HUES6 (cell line): ENCODE results near the gene PSMB2.
A peak's percentile ranks its signal among the peaks of the same experiment; 100 is the strongest.
"Not testable (repeated sequence)": the region's sequence is repeated elsewhere in the genome, so short reads cannot be mapped to it uniquely, and the experiment has no call there.

Experiments
- H3K27ac ChIP-seq: 2 replicates; pipeline ENCODE4 v1.7.0; 2013; ENCODE audit warnings: low read depth, mild to moderate bottlenecking, low read length, inconsistent platforms
- H3K27me3 ChIP-seq: 2 replicates; pipeline ENCODE4 v1.6.1; 2013; ENCODE audit warnings: low read length; ENCODE audit not compliant: control insufficient read depth, insufficient read depth
- H3K36me3 ChIP-seq: 2 replicates; pipeline ENCODE4 v1.6.1; 2013; ENCODE audit warnings: low read length; ENCODE audit not compliant: control insufficient read depth, insufficient read depth
- H3K4me1 ChIP-seq: 2 replicates; pipeline ENCODE4 v1.6.1; 2013; ENCODE audit warnings: low read length; ENCODE audit not compliant: control insufficient read depth, insufficient read depth
- H3K4me3 ChIP-seq: 2 replicates; pipeline ENCODE4 v1.5.1; 2013; ENCODE audit warnings: low read depth, low read length
- H3K9ac ChIP-seq: one replicate; pipeline ENCODE4 v1.6.1; 2013; ENCODE audit warnings: mild to moderate bottlenecking, low read length
- H3K9me3 ChIP-seq: 2 replicates; pipeline ENCODE4 v1.6.1; 2013; ENCODE audit warnings: low read depth, low read length; ENCODE audit not compliant: control insufficient read depth, insufficient read depth

Gene PSMB2

DNA sequence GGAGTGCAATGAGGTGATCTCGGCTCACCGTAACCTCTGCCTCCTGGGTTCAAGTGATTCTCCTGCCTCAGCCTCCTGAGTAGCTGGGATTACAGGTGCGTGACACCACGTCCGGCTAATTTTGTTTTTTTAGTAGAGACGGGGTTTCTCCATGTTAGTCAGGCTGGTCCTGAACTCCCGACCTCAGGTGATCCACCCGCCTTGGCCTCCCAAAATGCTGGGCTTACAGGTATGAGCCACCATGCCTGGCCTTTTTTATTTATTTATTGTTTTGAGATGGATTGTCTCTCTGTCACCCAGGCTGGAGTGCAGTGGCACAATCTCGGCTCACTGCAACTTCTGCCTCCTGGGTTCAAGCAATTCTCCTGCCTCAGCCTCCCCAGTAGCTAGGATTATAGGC is 59.7 kb downstream of the PSMB2 start:
- not testable (repeated sequence) for H3K4me3 ChIP-seq, H3K27ac ChIP-seq, H3K4me1 ChIP-seq, H3K9ac ChIP-seq, H3K9me3 ChIP-seq, H3K36me3 ChIP-seq
- H3K27me3 ChIP-seq, result peaks cover 22% of the 10 kb centered on the region

DNA sequence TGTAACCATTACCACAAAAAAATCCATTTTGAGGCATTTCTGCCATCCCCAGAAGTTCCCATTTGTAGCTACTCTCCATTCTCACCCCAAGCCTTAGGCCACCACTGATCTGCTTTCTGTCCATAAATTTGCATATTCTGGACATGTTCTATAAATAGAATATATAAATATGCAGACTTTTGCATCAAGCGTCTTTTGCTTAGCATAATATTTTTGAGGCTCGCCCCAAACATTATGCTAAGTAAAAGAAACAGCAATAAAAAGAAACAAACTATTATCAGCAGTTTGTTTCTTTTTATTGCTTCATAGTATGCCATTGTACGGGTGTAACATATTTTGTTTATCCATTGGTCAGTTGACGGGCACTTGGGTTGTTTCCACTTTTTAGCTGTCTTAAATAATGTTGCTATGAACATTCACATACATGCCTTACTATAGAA is 60.4 kb downstream of the PSMB2 start:
- Histone ChIP-seq H3K36me3 (no peaks in the 10 kb centered on the region), H3K9me3 (no peaks in the 10 kb centered on the region), H3K4me1 (peaks cover 12% of the 10 kb centered on the region), H3K9ac (no peak overlapping the region), H3K27ac (no peak overlapping the region), H3K27me3 (peaks cover 28% of the 10 kb centered on the region), H3K4me3 (no peak overlapping the region)

DNA sequence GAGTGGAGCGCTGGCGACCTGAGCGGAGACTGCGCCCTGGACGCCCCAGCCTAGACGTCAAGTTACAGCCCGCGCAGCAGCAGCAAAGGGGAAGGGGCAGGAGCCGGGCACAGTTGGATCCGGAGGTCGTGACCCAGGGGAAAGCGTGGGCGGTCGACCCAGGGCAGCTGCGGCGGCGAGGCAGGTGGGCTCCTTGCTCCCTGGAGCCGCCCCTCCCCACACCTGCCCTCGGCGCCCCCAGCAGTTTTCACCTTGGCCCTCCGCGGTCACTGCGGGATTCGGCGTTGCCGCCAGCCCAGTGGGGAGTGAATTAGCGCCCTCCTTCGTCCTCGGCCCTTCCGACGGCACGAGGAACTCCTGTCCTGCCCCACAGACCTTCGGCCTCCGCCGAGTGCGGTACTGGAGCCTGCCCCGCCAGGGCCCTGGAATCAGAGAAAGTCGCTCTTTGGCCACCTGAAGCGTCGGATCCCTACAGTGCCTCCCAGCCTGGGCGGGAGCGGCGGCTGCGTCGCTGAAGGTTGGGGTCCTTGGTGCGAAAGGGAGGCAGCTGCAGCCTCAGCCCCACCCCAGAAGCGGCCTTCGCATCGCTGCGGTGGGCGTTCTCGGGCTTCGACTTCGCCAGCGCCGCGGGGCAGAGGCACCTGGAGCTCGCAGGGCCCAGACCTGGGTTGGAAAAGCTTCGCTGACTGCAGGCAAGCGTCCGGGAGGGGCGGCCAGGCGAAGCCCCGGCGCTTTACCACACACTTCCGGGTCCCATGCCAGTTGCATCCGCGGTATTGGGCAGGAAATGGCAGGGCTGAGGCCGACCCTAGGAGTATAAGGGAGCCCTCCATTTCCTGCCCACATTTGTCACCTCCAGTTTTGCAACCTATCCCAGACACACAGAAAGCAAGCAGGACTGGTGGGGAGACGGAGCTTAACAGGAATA is 64.0 kb downstream of the PSMB2 start:
- H3K4me3 ChIP-seq, result peak overlapping the region; percentile 72

DNA sequence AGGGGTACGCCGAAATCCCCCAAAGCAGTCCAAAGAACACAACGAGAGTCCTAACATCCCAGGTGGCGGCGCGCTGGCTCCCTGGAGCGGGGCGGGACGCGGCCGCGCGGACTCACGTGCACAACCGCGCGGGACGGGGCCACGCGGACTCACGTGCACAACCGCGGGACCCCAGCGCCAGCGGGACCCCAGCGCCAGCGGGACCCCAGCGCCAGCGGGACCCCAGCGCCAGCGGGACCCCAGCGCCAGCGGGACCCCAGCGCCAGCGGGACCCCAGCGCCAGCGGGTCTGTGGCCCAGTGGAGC is 64.6 kb downstream of the PSMB2 start:
- not testable (repeated sequence) for H3K36me3 ChIP-seq, H3K27ac ChIP-seq, H3K9ac ChIP-seq, H3K9me3 ChIP-seq
- Histone ChIP-seq H3K4me3 (peak overlapping the region; percentile 72), H3K4me1 (peaks cover 34% of the 10 kb centered on the region), H3K27me3 (peaks cover 71% of the 10 kb centered on the region)

More for the DNA sequence above, 64.0 kb downstream of the PSMB2 start:
- Histone ChIP-seq H3K27me3 (peaks cover 65% of the 10 kb centered on the region), H3K36me3 (no peaks in the 10 kb centered on the region), H3K4me1 (peaks cover 34% of the 10 kb centered on the region), H3K27ac (no peak overlapping the region), H3K9ac (peak overlapping the region; percentile 45), H3K9me3 (no peaks in the 10 kb centered on the region)

DNA sequence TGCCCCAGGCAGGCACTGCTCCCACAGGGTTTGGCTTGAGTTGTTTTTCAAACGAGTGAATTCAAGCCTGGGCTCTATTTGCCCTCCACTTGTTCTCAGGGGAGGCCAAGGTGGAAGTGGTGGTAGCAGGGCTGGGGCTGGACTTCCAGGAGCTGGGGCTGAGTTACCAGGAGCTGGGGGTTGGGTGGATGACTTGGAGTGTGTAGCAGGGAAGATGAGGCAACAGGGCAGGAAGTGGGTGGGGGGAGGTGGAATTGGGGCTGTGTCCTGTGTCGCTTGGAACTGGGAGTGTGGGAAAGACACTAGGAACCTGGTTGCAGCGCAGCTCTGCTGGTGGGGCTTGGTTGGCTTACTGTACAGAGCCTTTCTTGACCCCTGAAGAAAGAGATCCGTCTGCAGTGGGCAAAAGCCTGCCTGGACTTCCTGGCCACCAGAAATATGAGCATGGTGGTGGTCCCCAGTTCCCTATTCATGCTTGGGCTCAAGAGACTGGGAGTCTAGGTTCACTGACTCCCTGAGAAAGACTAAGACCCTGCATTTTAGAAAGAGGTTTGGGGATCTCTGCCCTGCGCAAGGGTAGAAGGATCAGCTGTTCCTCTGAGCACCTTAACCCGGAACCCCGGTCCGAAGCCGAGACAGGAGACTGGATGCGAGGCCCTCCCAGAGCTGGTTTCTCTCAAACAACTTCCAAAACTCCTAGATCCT is 65.1 kb downstream of the PSMB2 start:
- Histone ChIP-seq H3K36me3 (no peaks in the 10 kb centered on the region), H3K27ac (no peak overlapping the region), H3K27me3 (peaks cover 76% of the 10 kb centered on the region), H3K9me3 (no peaks in the 10 kb centered on the region), H3K4me1 (peaks cover 34% of the 10 kb centered on the region), H3K9ac (no peak overlapping the region), H3K4me3 (peak overlapping the region; percentile 30; the same call in 1 of the 2 replicates)

DNA sequence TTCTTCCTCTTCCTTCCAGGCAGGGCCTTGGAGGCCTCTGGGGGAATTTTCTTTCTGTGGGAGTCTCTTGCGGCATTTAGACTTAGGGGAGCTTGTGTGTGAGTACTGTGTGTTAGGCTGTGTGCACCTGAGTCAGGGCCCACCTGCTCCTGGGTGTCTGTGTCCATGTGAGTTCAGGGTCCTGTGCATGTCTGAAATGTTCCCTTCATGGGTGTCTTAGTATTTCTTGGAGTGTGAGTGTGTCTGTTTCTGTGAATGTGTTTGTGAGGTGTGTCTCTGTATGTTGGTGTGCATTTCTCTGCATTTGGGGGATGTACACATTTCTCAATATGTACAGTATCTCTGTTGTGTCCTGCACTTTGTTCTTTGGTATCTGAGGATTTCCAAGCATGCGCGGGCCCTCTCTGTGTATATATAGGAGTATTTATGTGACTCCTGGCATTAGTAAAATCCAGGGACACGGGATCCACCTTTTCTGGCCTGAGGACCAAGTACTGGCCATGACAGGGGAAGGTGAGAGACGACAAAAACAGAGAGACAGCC is 65.8 kb downstream of the PSMB2 start:
- Histone ChIP-seq H3K9me3 (no peaks in the 10 kb centered on the region), H3K27ac (no peak overlapping the region), H3K9ac (no peak overlapping the region), H3K27me3 (peaks cover 82% of the 10 kb centered on the region), H3K36me3 (no peaks in the 10 kb centered on the region), H3K4me1 (peaks cover 34% of the 10 kb centered on the region), H3K4me3 (no peak overlapping the region)

DNA sequence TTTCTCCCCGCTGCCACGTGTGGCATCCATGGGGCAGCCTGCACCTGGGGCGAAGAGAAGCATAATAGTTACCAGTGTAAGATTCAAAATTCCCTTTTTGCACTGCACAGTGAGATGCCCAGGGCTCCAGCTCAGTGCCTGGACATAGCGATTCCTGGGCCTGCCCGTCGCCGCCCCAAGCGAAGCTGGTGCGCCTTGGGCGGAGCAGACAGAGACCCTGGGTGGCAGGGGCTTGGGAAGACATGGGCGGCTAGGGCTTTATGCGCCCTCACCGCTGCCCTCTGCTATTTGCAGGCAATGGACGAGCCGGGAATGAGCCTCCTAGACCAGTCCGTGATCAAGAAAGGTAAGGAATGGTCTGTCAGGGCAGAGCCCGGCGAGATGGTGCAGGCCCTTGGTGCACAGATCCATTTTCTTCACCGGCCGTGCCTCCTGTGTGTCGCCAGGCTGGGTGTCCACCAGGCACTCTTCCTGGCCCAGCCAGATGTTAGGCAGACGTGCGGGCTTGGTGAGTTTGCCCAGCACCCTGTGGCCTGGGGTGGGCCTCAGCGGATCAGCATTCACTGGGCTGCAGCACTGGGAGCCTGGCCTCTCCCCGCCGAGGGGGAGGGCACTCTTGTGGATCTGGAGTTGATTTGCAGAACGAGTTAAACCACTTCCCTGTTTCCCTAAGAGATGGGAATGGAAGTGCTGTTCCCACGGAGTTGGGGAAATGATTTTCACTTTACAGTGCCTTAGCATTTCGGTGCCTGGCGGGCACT is 66.5 kb downstream of the PSMB2 start:
- no peaks in the 10 kb centered on the region for H3K9me3 ChIP-seq
- H3K27ac ChIP-seq, result no peak overlapping the region
- no peaks in the 10 kb centered on the region for H3K36me3 ChIP-seq

DNA sequence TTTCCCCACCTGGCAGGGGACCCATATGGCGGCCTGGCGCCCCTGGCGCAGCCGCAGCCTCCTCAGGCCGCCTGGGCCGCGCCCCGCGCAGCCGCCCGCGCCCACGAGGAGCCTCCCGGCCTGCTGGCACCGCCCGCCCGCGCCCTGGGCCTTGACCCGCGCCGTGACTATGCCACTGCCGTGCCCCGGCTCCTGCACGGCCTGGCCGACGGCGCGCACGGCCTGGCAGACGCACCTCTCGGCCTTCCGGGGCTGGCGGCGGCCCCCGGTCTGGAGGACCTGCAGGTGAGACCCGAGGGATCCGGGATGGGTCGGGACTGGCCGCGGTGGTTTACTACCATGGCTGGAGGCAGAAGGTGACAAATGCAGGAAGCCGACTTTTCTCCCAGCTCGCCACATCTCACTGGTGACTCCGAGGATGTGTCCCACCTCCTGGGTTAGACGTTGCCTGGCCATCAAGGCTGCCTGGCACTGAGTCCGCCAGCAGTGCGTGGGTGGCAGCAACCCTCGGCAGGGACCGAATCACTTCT is 67.1 kb downstream of the PSMB2 start:
- Histone ChIP-seq H3K9me3 (no peaks in the 10 kb centered on the region), H3K4me3 (peak overlapping the region; percentile 80), H3K9ac (no peak overlapping the region), H3K27me3 (peaks cover 87% of the 10 kb centered on the region), H3K4me1 (peaks cover 34% of the 10 kb centered on the region), H3K36me3 (no peaks in the 10 kb centered on the region), H3K27ac (no peak overlapping the region)

More for the DNA sequence above, 66.5 kb downstream of the PSMB2 start:
- no peak overlapping the region for H3K9ac ChIP-seq
- H3K27me3 ChIP-seq, result peaks cover 87% of the 10 kb centered on the region
- H3K4me1 ChIP-seq, result peaks cover 34% of the 10 kb centered on the region
- H3K4me3 ChIP-seq, result peak overlapping the region; percentile 80; the same call in 1 of the 2 replicates

DNA sequence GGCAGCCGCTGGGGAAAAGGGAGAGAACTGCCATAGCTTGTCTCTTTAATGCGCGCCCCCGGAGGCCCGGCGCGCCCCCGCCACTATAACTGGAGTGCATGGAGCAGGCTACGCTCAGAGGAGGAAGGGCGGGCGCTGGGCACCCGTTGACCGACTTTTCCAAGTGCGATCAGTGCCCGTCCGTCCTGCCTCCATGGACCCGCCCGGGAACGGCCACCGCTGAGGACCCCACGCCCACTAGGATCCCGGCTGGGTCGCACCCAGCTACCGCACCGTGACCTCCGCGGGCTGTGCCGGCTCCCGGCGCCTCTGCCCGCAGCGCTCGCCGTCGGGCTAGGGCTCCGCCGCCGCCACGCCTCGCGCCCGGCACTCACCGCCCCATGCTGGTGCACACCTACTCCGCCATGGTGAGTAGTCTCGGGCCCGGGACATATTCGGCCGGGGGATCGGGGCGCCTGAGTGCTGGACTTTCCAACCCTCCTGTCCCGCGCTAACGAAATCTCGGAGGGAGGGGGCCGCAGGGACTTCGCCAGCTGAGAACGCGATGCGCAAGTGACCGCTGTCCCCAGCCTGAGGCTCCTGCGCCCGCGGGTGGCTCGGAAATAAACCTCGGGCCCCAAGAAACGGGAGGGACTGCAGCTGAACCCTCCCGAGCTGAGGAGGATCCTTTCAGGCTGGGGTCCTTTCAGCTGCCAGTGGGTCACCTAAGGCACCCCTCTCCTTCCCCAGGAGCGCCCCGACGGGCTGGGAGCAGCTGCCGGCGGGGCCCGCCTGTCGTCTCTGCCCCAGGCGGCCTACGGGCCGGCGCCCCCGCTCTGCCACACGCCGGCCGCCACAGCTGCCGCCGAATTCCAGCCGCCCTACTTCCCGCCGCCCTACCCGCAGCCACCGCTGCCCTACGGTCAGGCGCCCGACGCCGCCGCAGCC is 67.9 kb downstream of the PSMB2 start, which contains the start of gene TFAP2E:
TSS of gene TFAP2E (plus strand) at position 117 of the 927 bp plus-strand sequence. CDS start at position 381, 264 bp downstream.
- Histone ChIP-seq H3K9ac (peak within 1 kb of the TSS; percentile 55), H3K9me3 (no peaks in the 10 kb centered on the region), H3K4me3 (peak within 1 kb of the TSS; percentile 80), H3K4me1 (peaks cover 34% of the 10 kb centered on the region), H3K27ac (no peak within 1 kb of the TSS), H3K27me3 (peaks cover 83% of the 10 kb centered on the region), H3K36me3 (no peaks in the 10 kb centered on the region)

DNA sequence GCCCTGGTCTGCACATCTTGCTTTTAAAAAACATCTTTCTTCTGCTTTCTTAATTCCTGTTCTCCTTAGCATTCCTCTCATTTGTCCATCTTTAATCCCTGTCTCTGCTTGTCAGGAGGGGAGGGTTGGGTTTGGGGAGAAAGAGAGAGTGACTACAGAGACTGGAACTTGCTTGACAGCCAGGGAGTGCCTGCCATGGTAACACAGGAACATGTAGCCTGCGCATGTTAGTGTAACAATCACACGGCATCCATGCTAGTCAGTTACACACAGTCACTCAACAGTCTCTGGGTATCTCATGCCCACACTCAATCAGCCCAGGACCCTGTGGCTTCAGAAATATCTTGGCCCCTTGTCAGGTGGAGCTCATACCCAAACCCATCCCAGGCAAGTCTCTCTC is 69.0 kb downstream of the PSMB2 start:
- Histone ChIP-seq H3K4me1 (peaks cover 29% of the 10 kb centered on the region), H3K4me3 (no peak overlapping the region), H3K9me3 (no peaks in the 10 kb centered on the region), H3K27me3 (peaks cover 72% of the 10 kb centered on the region), H3K27ac (no peak overlapping the region), H3K9ac (no peak overlapping the region), H3K36me3 (no peaks in the 10 kb centered on the region)
